Smooth muscle cell (in vitro differentiated cells): ENCODE data around the gene SULT1A1. TPM values are rescaled to one million over a fixed set of nuclear protein-coding genes. Genes with fewer than 3 reads are reported as not detected.

Experiments
- DNase-seq: peaks from one replicate; lab custom pipeline; 2025; ENCODE audit not compliant: unreplicated experiment; lab: John Stamatoyannopoulos, UW
- H2AFZ ChIP-seq: fragments of 200-600 bp; sonication (generic); 2 replicates; pipeline ENCODE4 v1.6.0; 2016; ENCODE audit warnings: antibody characterized with exemption, low read depth, mild to moderate bottlenecking
- H3F3A ChIP-seq: fragments of 200-600 bp; sonication (generic); 2 replicates; pipeline ENCODE4 v1.6.0; 2017; ENCODE audit warnings: antibody characterized with exemption, low read depth
- H3K27ac ChIP-seq: fragments of 200-600 bp; sonication (generic); 2 replicates; pipeline ENCODE4 v1.5.1; 2016; ENCODE audit warnings: low read depth, mild to moderate bottlenecking
- H3K27me3 ChIP-seq: fragments of 200-600 bp; sonication (generic); 2 replicates; pipeline ENCODE4 v1.6.1; 2016; ENCODE audit warnings: low read depth, mild to moderate bottlenecking
- H3K36me3 ChIP-seq: fragments of 200-600 bp; sonication (generic); 2 replicates; pipeline ENCODE4 v1.5.1; 2016; ENCODE audit warnings: low read depth
- H3K4me1 ChIP-seq: fragments of 200-600 bp; sonication (generic); 2 replicates; pipeline ENCODE4 v1.5.1; 2016; ENCODE audit warnings: low read depth
- H3K4me2 ChIP-seq: fragments of 200-600 bp; sonication (generic); 2 replicates; pipeline ENCODE4 v1.6.0; 2016; ENCODE audit warnings: mild to moderate bottlenecking
- H3K4me3 ChIP-seq: fragments of 200-600 bp; sonication (generic); 2 replicates; pipeline ENCODE4 v1.5.1; 2016; ENCODE audit warnings: mild to moderate bottlenecking
- H3K79me2 ChIP-seq: fragments of 200-600 bp; sonication (generic); 2 replicates; pipeline ENCODE4 v1.6.0; 2016; ENCODE audit warnings: low read depth, mild to moderate bottlenecking
- H3K9ac ChIP-seq: fragments of 200-600 bp; sonication (generic); 2 replicates; pipeline ENCODE4 v1.6.0; 2016; ENCODE audit warnings: low read depth
- H3K9me3 ChIP-seq: fragments of 200-600 bp; sonication (generic); replicated peaks from 2 replicates; pipeline ENCODE4 v1.5.1; 2016; ENCODE audit warnings: low read depth
- H4K20me1 ChIP-seq: fragments of 200-600 bp; sonication (generic); 2 replicates; pipeline ENCODE4 v1.6.0; 2016; ENCODE audit warnings: low read depth
- CTCF ChIP-seq: fragments of 200-600 bp; sonication (generic); IDR thresholded peaks from 2 replicates; pipeline ENCODE4 v1.5.1; 2017; ENCODE audit warnings: borderline replicate concordance, mild to moderate bottlenecking, antibody characterized with exemption; ENCODE audit not compliant: insufficient read depth, poor library complexity, severe bottlenecking
- WGBS: methylation state at CpG from one replicate; pipeline ENCODE4 v1.1.7; 2016; ENCODE audit warnings: low lambda C conversion rate; 5-methylcytosine and 5-hydroxymethylcytosine counted together
- polyA plus RNA-seq: library from polyadenylated mRNA; unstranded; fragments of >200 nt; fragmentation: Nextera tagmentation; extraction: Ambion mirVana; gene quantifications from 2 replicates; pipeline ENCODE4 v1.2.1, GENCODE V29; 2016
- total RNA-seq: library from RNA; depleted of rRNA; stranded (reverse); fragments of >200 nt; gene quantifications from 2 replicates; pipeline ENCODE4 v1.2.3, GENCODE V29; 2014

Gene SULT1A1
- total and polyA plus RNA-seq, 2 experiments from 2014 or later, result 1.3 TPM; not detected in 1

DNA sequence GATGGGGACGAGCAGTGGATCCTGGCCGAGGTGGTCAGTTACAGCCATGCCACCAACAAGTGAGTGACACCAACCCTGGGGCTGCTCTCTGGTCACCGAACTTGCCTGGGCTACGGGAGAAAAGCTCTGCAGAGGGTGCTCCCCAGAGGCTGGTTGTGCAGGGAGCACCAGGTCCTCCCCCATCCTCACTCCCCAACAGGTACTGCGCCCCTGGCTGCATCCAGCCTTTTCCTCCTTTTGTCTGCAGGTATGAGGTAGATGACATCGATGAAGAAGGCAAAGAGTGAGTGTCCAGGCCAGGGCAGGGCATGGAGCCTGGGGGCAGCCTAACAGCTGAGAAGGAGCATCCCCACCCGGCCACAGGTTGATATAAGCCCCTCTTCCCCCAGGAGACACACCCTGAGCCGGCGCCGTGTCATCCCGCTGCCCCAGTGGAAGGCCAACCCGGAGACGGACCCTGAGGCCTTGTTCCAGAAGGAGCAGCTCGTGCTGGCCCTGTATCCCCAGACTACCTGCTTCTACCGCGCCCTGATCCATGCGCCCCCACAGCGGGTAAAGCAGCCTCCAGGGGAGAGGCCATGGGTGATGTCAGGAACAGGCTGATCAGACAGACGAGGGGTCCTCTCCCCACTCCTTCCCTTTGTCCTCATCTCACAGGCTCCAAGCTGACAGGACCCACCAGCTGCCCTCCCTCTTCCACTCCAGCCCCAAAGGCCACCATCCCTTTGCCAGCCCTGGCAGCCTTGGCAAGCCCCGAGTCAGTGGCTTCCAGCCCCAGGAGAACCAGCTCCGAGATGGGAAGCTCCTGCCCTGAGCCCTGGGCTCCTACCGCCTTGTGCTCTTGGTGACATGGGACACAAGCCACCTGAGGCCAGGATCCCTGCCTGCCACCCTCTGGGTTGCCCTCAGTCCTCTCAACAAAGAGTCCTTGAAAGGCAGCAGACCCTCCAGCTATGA lies 19.2 kb downstream of the SULT1A1 start:
- Histone ChIP-seq H3K9me3 (no peaks in the 10 kb centered on the region), H3K9ac (no peak overlapping the region), H3K4me1 (no peaks in the 10 kb centered on the region), H3K27ac (no peak overlapping the region), H3K27me3 (no peaks in the 10 kb centered on the region), H3K79me2 (no peaks in the 10 kb centered on the region), H3K36me3 (no peaks in the 10 kb centered on the region), H3K4me3 (no peak overlapping the region), H4K20me1 (no peaks in the 10 kb centered on the region), H3K4me2 (no peak overlapping the region), H3F3A (no peaks in the 10 kb centered on the region), H2AFZ (no peak overlapping the region)
- 96% methylated on average over 22 of the region's 22 CpGs for WGBS
- DNase-seq, result no peak
- TF ChIP-seq CTCF, result no peak

DNA sequence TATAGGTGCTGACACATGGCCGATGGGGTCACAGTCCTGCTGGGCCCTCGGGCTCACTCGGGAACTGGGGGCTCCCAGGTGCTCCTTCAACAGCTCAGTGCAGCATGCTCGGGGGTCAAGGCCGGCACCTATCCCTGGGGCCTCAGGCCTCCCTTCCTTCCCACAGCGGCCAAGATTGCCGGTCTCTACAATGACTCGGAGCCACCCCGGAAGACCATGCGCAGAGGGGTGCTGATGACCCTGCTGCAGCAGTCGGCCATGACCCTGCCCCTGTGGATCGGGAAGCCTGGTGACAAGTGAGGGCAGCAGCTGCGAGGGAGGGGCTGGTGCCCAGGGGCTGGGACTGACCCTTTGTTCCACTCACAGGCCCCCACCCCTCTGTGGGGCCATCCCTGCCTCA lies 19.9 kb downstream of the SULT1A1 start:
- H3K4me2 ChIP-seq, result no peak overlapping the region
- no peak for DNase-seq
- TF ChIP-seq CTCF, result no peak
- no peaks in the 10 kb centered on the region for H3K36me3 ChIP-seq
- no peak overlapping the region for H2AFZ ChIP-seq
- H3F3A ChIP-seq, result no peaks in the 10 kb centered on the region
- WGBS, result 96% methylated on average over 13 of the region's 13 CpGs
- no peak overlapping the region for H3K27ac ChIP-seq
- no peaks in the 10 kb centered on the region for H3K79me2 ChIP-seq
- no peaks in the 10 kb centered on the region for H3K9me3 ChIP-seq
- H4K20me1 ChIP-seq, result no peaks in the 10 kb centered on the region
- H3K9ac ChIP-seq, result no peak overlapping the region
- H3K27me3 ChIP-seq, result no peaks in the 10 kb centered on the region
- no peak overlapping the region for H3K4me3 ChIP-seq
- H3K4me1 ChIP-seq, result no peaks in the 10 kb centered on the region

GRCh38 chr16:28589069-28589468 lies 20.8 kb downstream of the SULT1A1 start:
- no peaks in the 10 kb centered on the region for H3K79me2 ChIP-seq
- TF ChIP-seq CTCF, result no peak
- H3K27me3 ChIP-seq, result no peaks in the 10 kb centered on the region
- no peaks in the 10 kb centered on the region for H3F3A ChIP-seq
- no peaks in the 10 kb centered on the region for H3K36me3 ChIP-seq
- no peak overlapping the region for H3K4me2 ChIP-seq
- H3K9ac ChIP-seq, result no peak overlapping the region
- no peak overlapping the region for H3K4me3 ChIP-seq
- H2AFZ ChIP-seq, result no peak overlapping the region
- H4K20me1 ChIP-seq, result no peaks in the 10 kb centered on the region
- no peak for DNase-seq
- WGBS, result 99% methylated on average over 8 of the region's 8 CpGs
- no peak overlapping the region for H3K27ac ChIP-seq
- H3K9me3 ChIP-seq, result no peaks in the 10 kb centered on the region
- H3K4me1 ChIP-seq, result no peaks in the 10 kb centered on the region
